Endothelial cell of umbilical vein (primary cell): ENCODE data around the gene CSNK1G1. TPM values are rescaled to one million over a fixed set of nuclear protein-coding genes. Genes with fewer than 3 reads are reported as not detected.

ENCODE experiments used
- BruUV-seq: library from RNA; stranded (reverse); fragments of 400-500 nt; replicated peaks from 2 replicates; lab custom pipeline; 2021; lab: Mats Ljungman, UMichigan
- CTCF ChIA-PET: fragments of 300-600, 350-600 bp; sonication (Branson Sonifier 250); formaldehyde crosslinking; loops from one replicate; lab custom pipeline; 2021; ENCODE audit warnings: antibody characterized with exemption, inconsistent platforms; lab: Charles Lee
- POLR2A ChIA-PET: fragments of 300-600, 350-600 bp; sonication (Branson Sonifier 250); formaldehyde crosslinking; loops from one replicate; lab custom pipeline; 2021; ENCODE audit warnings: antibody characterized with exemption, inconsistent platforms; lab: Charles Lee
- DNase-seq: peaks from one replicate; pipeline ENCODE4 v3.0.0-alpha.2; 2011; ENCODE audit warnings: low read depth, low spot score
- FAIRE-seq: peaks from 2 replicates; lab custom pipeline; 2011; peaks lifted over from hg19 to GRCh38; lab: Jason Lieb, UNC
- H2AFZ ChIP-seq: 2 replicates; pipeline ENCODE4 v1.6.0; 2012; ENCODE audit warnings: low read depth, low read length, control low read depth, inconsistent platforms
- H3K27ac ChIP-seq: 2 replicates; pipeline ENCODE4 v1.5.1; 2011; ENCODE audit warnings: low read depth, mild to moderate bottlenecking, control low read depth, low read length, moderate library complexity; ENCODE audit not compliant: insufficient read depth
- H3K27me3 ChIP-seq, 2 experiments: 2 replicates each; pipeline versions ENCODE4 v1.6.0 to v1.6.1; 2011; ENCODE audit warnings: low read length in 2 of 2, mixed read lengths in 1 of 2; ENCODE audit not compliant: control insufficient read depth in 2 of 2, insufficient read depth in 2 of 2
- H3K36me3 ChIP-seq, 2 experiments: 2 replicates in 1 of 2; 3 replicates in 1 of 2; pipeline ENCODE4 v1.5.1; 2011; ENCODE audit warnings: low read length in 2 of 2, mild to moderate bottlenecking in 1 of 2, moderate library complexity in 1 of 2; ENCODE audit not compliant: control insufficient read depth in 2 of 2, insufficient read depth in 2 of 2; ENCODE audit errors: extremely low read depth in 1 of 2
- H3K4me1 ChIP-seq: 3 replicates; pipeline ENCODE4 v1.5.1; 2011; ENCODE audit warnings: mild to moderate bottlenecking, low read length; ENCODE audit not compliant: control insufficient read depth, insufficient read depth; ENCODE audit errors: extremely low read depth
- H3K4me2 ChIP-seq: 2 replicates; pipeline ENCODE4 v1.6.1; 2011; ENCODE audit warnings: low read length, control low read depth, mixed read lengths; ENCODE audit not compliant: insufficient read depth
- H3K4me3 ChIP-seq, 3 experiments: fragments of 200-600 bp in 1 of 3; sonication (generic), shearing (Covaris generic) in 1 of 3; replicated peaks in 1 of 3; 2 replicates each; pipeline ENCODE4 v1.5.1; 2011 to 2016; ENCODE audit warnings: control low read depth in 3 of 3, low read length in 3 of 3, mild to moderate bottlenecking in 2 of 3, inconsistent platforms in 1 of 3, low read depth in 1 of 3, moderate library complexity in 1 of 3; ENCODE audit not compliant: insufficient read depth in 1 of 3
- H3K79me2 ChIP-seq: 2 replicates; pipeline ENCODE4 v1.6.0; 2012; ENCODE audit warnings: low read length, inconsistent platforms; ENCODE audit not compliant: control insufficient read depth, insufficient read depth
- H3K9ac ChIP-seq: replicated peaks from 2 replicates; pipeline ENCODE3; 2011; ENCODE audit warnings: low read length, control low read depth; ENCODE audit not compliant: insufficient read depth; ENCODE audit errors: extremely low read depth
- H3K9me1 ChIP-seq: replicated peaks from 3 replicates; pipeline ENCODE4 v1.6.0; 2011; ENCODE audit warnings: mild to moderate bottlenecking, low read length; ENCODE audit not compliant: control insufficient read depth, insufficient read depth; ENCODE audit errors: extremely low read depth
- H3K9me3 ChIP-seq: replicated peaks from 2 replicates; pipeline ENCODE4 v1.5.1; 2012; ENCODE audit warnings: low read length, inconsistent platforms; ENCODE audit not compliant: control insufficient read depth, insufficient read depth
- H4K20me1 ChIP-seq: replicated peaks from 2 replicates; pipeline ENCODE3; 2011; ENCODE audit warnings: mild to moderate bottlenecking, low read length; ENCODE audit not compliant: control insufficient read depth, insufficient read depth; ENCODE audit errors: extremely low read depth
- EZH2 ChIP-seq: IDR thresholded peaks from 2 replicates; pipeline ENCODE4 v1.6.1; 2012; ENCODE audit warnings: borderline replicate concordance, low read depth, mild to moderate bottlenecking, moderate library complexity, low read length, inconsistent platforms; ENCODE audit not compliant: severe bottlenecking
- FOS ChIP-seq: IDR thresholded peaks from 2 replicates; pipeline ENCODE4 v1.6.1; 2011; ENCODE audit warnings: mild to moderate bottlenecking, low read length, moderate library complexity, borderline replicate concordance; ENCODE audit not compliant: insufficient read depth
- GATA2 ChIP-seq: IDR thresholded peaks from 2 replicates; pipeline ENCODE4 v1.7.0; 2011; ENCODE audit warnings: low read depth, mild to moderate bottlenecking, moderate library complexity, mixed read lengths, low read length; ENCODE audit not compliant: insufficient read length, insufficient read depth
- JUN ChIP-seq: IDR thresholded peaks from 2 replicates; pipeline ENCODE4 v1.6.1; 2011; ENCODE audit warnings: borderline replicate concordance, low read depth; ENCODE audit not compliant: insufficient read length, insufficient read depth
- MYC ChIP-seq: IDR thresholded peaks from one replicate; pipeline ENCODE4 v1.6.1; 2011; ENCODE audit warnings: mild to moderate bottlenecking, low read depth, low read length
- POLR2A ChIP-seq: IDR thresholded peaks from 2 replicates; pipeline ENCODE4 v1.6.1; 2012; ENCODE audit warnings: low read depth, mild to moderate bottlenecking, control low read depth, low read length
- POLR2AphosphoS5 ChIP-seq: IDR thresholded peaks from 2 replicates; pipeline ENCODE4 v1.6.1; 2012; ENCODE audit warnings: low read depth, mild to moderate bottlenecking, control low read depth, low read length, moderate library complexity; ENCODE audit not compliant: insufficient read depth
- dilution Hi-C: fragments of 300-500 bp; cut with MboI; formaldehyde crosslinking; loops from one replicate; pipeline ENCODE4 v1.15.0; 2019; ENCODE audit warnings: low sequenced_read_pairs; ENCODE audit not compliant: extremely low pct_ligation_motif_present
- intact Hi-C: fragments of 100-400 bp; cut with micrococcal nuclease; formaldehyde crosslinking; loops from one replicate; pipeline ENCODE4 v1.10.0; 2022
- polyA plus RNA-seq, 4 experiments: library from polyadenylated mRNA; depleted of rRNA in 3 of 4; stranded (reverse) in 3 of 4; unstranded in 1 of 4; fragments of >200 nt; gene quantifications; 2 replicates each; pipeline versions ENCODE4 v1.2.1 to v1.2.3, GENCODE V29; 2011 to 2012; ENCODE audit warnings: missing spikeins in 1 of 4
- total RNA-seq: library from RNA; stranded (reverse); gene quantifications from 2 replicates; pipeline ENCODE4 v1.2.3, GENCODE V29; 2021
- TF ChIP-seq, protein P1 (sequence below): IDR thresholded peaks from 2 replicates; pipeline ENCODE4 v1.6.1; 2011; ENCODE audit not compliant: insufficient read depth, insufficient read length
- TF ChIP-seq, protein P2 (sequence below), 2 donors: IDR thresholded peaks; 1 replicate in 1 of 2; 2 replicates in 1 of 2; pipeline ENCODE4 v1.5.1; 2011; ENCODE audit warnings: low read length in 2 of 2, mild to moderate bottlenecking in 2 of 2, moderate library complexity in 2 of 2, control low read depth in 1 of 2, inconsistent platforms in 1 of 2, low read depth in 1 of 2; ENCODE audit not compliant: insufficient read depth in 1 of 2; ENCODE audit errors: extremely low read depth in 1 of 2

CSNK1G1 gene
- total and polyA plus RNA-seq, 2 donors (not counting 3 experiments of a cell fraction or from before 2014, with no cell fraction given), result 9.0 to 31.7 TPM

DNA sequence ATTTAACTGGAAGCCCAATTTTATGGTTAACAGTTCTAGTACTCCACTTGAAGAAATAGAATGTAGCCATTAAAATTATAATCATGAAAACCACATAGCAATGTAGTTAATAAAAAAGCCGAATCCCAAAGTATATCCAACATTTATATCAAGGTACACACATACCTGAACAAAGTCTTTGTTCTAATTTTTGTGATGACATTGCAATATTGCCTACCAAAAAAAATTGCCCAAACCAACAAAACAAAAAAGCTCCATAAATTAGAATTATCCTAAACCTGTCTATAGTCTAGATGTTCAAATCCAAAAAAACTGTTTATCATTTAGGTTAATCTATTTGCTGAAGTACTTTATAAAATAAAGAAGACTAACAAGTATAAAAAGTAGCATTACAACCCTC lies 70.8 kb downstream of the CSNK1G1 start:
- no peak for FAIRE-seq
- Histone ChIP-seq H3K4me3 (no peak overlapping the region), H3K79me2 (peaks cover 30% of the 10 kb centered on the region), H3K9ac (no peak overlapping the region), H3K9me1 (no peaks in the 10 kb centered on the region), H4K20me1 (no peaks in the 10 kb centered on the region), H3K9me3 (no peaks in the 10 kb centered on the region), H3K27ac (no peak overlapping the region), H3K4me2 (no peak overlapping the region), H3K36me3 (no peaks in the 10 kb centered on the region), H3K27me3 (no peaks in the 10 kb centered on the region), H2AFZ (no peak overlapping the region), H3K4me1 (no peaks in the 10 kb centered on the region)
- ChIA-PET CTCF (interaction anchor here (1.0 to 1.6 kb wide), 2 partner anchors 10 to 12 kb away, joined by 3 to 6 read pairs; no protein-coding TSS in a partner anchor), POLR2A (no interaction called here)
- TF ChIP-seq, protein P1, sequence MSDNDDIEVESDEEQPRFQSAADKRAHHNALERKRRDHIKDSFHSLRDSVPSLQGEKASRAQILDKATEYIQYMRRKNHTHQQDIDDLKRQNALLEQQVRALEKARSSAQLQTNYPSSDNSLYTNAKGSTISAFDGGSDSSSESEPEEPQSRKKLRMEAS, result no peak
- no peak for TF ChIP-seq POLR2AphosphoS5
- TF ChIP-seq, protein P2, sequence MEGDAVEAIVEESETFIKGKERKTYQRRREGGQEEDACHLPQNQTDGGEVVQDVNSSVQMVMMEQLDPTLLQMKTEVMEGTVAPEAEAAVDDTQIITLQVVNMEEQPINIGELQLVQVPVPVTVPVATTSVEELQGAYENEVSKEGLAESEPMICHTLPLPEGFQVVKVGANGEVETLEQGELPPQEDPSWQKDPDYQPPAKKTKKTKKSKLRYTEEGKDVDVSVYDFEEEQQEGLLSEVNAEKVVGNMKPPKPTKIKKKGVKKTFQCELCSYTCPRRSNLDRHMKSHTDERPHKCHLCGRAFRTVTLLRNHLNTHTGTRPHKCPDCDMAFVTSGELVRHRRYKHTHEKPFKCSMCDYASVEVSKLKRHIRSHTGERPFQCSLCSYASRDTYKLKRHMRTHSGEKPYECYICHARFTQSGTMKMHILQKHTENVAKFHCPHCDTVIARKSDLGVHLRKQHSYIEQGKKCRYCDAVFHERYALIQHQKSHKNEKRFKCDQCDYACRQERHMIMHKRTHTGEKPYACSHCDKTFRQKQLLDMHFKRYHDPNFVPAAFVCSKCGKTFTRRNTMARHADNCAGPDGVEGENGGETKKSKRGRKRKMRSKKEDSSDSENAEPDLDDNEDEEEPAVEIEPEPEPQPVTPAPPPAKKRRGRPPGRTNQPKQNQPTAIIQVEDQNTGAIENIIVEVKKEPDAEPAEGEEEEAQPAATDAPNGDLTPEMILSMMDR (IDR thresholded peaks at IDR 0.05; ENCODE audit: extremely low read depth in 1 of 2, insufficient read depth in 1 of 2, low read depth in 1 of 2, low read length in 2 of 2), result no peak
- TF ChIP-seq POLR2A, result no peak
- TF ChIP-seq EZH2, result no peak
- no peak for TF ChIP-seq GATA2
- TF ChIP-seq MYC, result no peak
- no peak for TF ChIP-seq JUN
- TF ChIP-seq FOS, result no peak
- no peak for DNase-seq
- intact Hi-C loops, result no loop called here
- dilution Hi-C loops, result no loop called here
- BruUV-seq, result no TSS peak
